ENCODE data around the gene RAET1E.
"Not testable (repeated sequence)": the region's sequence is repeated elsewhere in the genome, so short reads cannot be mapped to it uniquely, and the experiment has no call there.

Gene RAET1E

GRCh38 chr6:149869275-149869892 lies 28.5 kb downstream of the RAET1E start:
- no peak for TF ChIP-seq CTCF (IDR thresholded peaks at IDR 0.05; ENCODE audit: borderline replicate concordance, insufficient read depth, low read depth, low read length)
- no peak overlapping the region for H3K4me3 ChIP-seq (ENCODE audit: low read depth, low read length)

DNA sequence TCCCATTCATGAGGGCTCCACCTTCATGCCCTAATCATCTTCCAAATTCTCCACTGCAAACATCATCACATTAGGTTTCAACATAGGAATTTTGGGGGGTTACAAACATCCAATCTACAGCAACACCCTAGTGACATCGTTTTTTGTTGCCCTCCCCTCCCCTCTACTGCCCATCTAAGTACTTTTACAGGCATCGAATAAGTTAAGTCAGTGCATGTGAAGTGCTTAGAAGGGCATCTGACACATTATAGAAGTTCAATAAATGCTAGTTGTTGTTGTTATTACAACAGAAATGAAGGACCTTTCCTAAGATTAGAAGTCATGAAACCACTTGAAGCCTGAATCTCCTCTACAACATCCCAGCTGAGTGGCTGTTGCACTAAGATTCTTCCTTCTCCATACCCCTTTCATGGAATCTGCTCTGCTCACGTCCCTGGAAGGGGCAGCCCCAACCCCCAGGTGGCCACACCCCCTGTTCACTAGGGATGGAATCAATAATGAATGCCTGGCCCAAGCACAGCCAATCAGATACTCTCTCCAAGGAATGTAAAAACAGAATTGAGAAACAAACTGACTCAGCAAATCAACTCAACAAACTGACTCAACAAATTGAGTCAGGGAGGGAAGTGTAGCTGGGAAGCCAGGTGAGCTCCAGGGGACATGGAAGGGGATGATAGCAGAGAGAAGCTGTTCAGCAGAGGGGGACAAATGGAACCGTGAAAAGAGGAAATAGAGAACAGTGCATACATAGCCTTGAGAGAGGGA lies 29.9 kb downstream of the RAET1E start:
- no peak overlapping the region for H3K4me3 ChIP-seq (ENCODE audit: low read depth, low read length)
- TF ChIP-seq CTCF (IDR thresholded peaks at IDR 0.05; ENCODE audit: borderline replicate concordance, insufficient read depth, low read depth, low read length): no peak

DNA sequence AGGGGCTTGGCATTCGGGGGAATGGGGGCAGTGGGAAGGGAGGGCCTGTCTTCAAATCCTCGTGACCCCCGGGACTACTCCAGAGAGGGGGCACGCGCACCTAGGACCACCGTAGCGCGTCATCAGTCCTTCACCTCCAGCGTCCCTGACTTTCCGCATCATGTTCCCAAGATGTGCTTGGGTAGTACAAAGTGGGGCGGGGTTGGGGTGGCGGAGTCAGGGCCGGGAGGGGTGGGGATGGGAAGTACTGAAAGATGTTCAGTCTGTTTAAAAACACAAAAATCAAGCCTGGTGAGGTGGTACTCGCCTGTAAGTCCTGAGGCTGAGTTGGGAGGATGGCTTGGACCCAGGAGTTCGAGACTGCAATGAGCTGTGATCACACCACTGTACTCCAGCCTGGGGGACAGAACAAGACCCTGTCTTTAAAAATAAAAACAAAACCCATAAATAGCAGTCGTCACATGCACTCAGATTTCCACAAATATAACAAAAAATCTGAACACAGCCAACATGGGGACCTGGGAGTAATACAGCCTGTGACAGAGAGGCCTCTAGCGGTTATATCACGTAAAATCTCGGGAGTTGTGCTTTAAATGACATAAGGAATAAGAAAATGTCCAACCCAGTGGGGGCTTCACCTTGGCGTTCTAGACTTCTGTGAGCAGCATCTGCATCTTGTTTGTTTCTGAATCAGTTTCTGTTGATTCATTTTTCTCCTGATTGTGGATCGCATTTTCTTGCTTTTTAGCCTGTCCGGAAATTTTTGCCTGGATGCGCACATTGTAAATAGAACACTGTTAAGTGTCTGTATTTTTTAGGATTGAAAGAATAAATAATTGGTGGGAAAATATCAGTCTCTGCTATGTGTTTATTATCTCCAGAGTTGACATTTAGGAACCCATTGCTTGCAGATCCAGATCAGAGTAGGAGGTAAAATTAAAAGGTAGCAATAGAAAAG lies 33.1 kb downstream of the RAET1E start:
- TF ChIP-seq CTCF (IDR thresholded peaks at IDR 0.05; ENCODE audit: borderline replicate concordance, insufficient read depth, low read depth, low read length): peak; percentile 54; the same call in 1 of the 2 replicates
- no peak overlapping the region for H3K4me3 ChIP-seq (ENCODE audit: low read depth, low read length)

DNA sequence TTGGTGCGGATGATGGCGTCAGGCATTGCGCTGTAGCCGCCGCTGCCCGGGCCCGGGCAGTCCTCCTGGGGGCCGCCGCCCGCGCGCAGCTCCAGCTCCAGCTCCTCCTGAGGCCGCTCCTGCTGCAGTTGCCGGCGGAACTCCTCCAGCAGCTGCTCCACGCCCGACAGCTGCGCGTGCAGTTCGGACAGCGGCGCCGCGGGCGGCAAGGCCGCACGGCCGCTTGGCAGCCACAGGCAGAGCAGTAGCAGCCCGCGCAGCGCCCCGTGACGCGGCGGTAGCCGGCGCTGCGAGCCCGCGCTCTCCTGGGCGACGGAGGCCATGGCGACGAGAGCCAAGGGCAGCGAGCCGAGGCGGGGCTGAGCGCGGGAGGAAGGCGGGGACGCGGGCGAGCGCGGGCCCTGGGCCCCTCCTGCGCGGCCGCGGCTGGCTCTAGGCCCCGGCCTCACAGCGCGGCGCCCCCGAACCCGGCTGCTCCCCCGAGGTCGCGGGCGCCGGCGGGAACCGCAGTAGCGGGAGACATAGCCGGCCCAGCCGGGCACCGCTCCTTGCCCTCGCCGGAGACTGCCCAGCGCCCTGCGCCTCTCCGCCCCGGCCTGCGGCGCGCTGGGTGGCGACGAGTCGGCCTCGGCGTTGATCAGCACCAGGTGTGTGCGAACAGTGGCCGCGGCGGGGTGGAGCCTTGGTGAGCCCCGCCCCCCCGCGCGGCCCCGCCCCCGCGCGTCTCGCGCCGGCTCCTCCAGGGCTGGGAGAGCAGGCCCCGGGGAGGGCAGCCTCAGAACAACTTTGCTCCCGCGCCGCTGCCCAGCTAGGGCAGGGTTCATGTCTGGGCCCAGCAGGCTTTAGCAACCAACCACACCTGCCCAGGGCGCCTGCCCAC lies 34.0 kb downstream of the RAET1E start, which contains the start of gene LRP11:
Gene LRP11 (minus strand): TSS at position 662 of the 880 bp plus-strand sequence. CDS start 339 bp downstream, at position 323.
- no peak for TF ChIP-seq CTCF (IDR thresholded peaks at IDR 0.05; ENCODE audit: borderline replicate concordance, insufficient read depth, low read depth, low read length)
- peak within 1 kb of the TSS; percentile 48 for H3K4me3 ChIP-seq (ENCODE audit: low read depth, low read length)

GRCh38 chr6:149862922-149863697 lies 34.8 kb downstream of the RAET1E start:
- peak overlapping the region; percentile 48 for H3K4me3 ChIP-seq (ENCODE audit: low read depth, low read length)
- TF ChIP-seq CTCF (IDR thresholded peaks at IDR 0.05; ENCODE audit: borderline replicate concordance, insufficient read depth, low read depth, low read length): no peak

GRCh38 chr6:149862424-149862738 lies 35.5 kb downstream of the RAET1E start:
- not testable (repeated sequence) for H3K4me3 ChIP-seq (ENCODE audit: low read depth, low read length)

Data from GM12875 (cell line).